RWPE2 (cell line): Measurements from ENCODE around the gene LRRC41.

ENCODE experiments used
- ATAC-seq: fragments of 200-7000 bp; cut with Tn5 transposase; 3 replicates; pipeline ENCODE4 v1.9.1; 2021; ENCODE audit warnings: low read depth
- DNase-seq: peaks from one replicate; pipeline ENCODE4 v3.0.0-alpha.2; 2020; ENCODE audit warnings: low spot score
- H3K27ac ChIP-seq: fragments of 450-650 bp; 2 replicates; pipeline ENCODE4 v1.5.1; 2017; ENCODE audit warnings: mild to moderate bottlenecking; ENCODE audit not compliant: poor library complexity, severe bottlenecking
- H3K27me3 ChIP-seq: fragments of 250-450 bp; sonication (Bioruptor Pico); 2 replicates; pipeline ENCODE4 v1.5.1; 2021; ENCODE audit warnings: mild to moderate bottlenecking, moderate library complexity; ENCODE audit not compliant: insufficient read depth, poor library complexity, severe bottlenecking
- H3K36me3 ChIP-seq: fragments of 250-450 bp; sonication (Bioruptor Pico); 2 replicates; pipeline ENCODE4 v1.5.1; 2020; ENCODE audit warnings: low read depth, mild to moderate bottlenecking, moderate library complexity
- H3K4me1 ChIP-seq: fragments of 250-450 bp; sonication (Bioruptor Pico); 2 replicates; pipeline ENCODE4 v1.5.1; 2021; ENCODE audit warnings: mild to moderate bottlenecking, moderate library complexity; ENCODE audit not compliant: insufficient read depth, poor library complexity, severe bottlenecking
- H3K4me3 ChIP-seq: fragments of 250-450 bp; sonication (Bioruptor Pico); 2 replicates; pipeline ENCODE4 v1.5.1; 2021; ENCODE audit warnings: mild to moderate bottlenecking, moderate library complexity; ENCODE audit not compliant: severe bottlenecking
- H3K9me3 ChIP-seq: fragments of 250-450 bp; sonication (Bioruptor Pico); 2 replicates; pipeline ENCODE4 v1.5.1; 2021; ENCODE audit warnings: mild to moderate bottlenecking, moderate library complexity; ENCODE audit not compliant: severe bottlenecking
- CTCF ChIP-seq: fragments of 450-650 bp; IDR thresholded peaks from one replicate; pipeline ENCODE4 v1.5.1; 2017; ENCODE audit warnings: mild to moderate bottlenecking, moderate library complexity; ENCODE audit not compliant: poor library complexity, severe bottlenecking

Gene LRRC41

DNA sequence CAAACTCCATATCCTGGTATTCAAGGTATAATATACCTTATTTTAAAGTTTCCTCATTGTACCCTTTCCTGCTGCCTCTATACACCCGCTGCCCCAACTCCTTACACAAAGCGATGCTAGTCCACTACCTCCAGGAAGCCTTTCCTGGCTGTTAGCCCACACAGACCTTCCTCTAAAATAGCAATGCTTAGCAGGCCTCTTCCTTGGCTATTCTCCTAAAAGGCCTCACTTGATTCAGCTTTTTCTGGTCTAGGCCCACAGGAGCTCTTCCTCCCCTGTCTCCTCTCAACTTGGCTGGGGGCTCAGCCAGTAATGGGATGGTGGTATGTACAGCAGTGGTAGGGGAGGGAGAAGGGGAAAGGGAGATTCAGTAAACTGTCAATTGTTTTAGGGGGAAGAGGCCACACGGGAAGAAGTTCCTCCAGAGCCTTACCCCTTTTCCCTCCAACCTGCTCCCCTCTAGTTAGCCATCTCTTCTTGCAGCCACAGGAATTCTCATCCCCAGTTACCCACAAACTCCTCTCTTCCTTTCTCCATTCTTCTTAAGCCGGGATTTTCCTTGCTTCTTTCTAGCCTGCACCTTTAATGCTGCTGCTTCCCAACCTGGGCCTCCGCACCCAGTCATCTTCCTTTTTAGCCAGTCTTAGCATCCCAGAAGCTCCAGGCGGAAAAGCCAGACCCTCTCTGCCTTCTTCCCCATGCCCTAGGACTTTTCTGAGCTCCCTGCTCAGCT lies 2.6 kb downstream of the LRRC41 start:
- no peak for TF ChIP-seq CTCF
- peak overlapping the region; percentile 58 for H3K4me3 ChIP-seq

GRCh38 chr1:46298387-46298786 lies 5.0 kb downstream of the LRRC41 start:
- no peak overlapping the region for H3K4me3 ChIP-seq
- H3K4me1 ChIP-seq, result no peaks in the 10 kb centered on the region
- H3K27me3 ChIP-seq, result no peaks in the 10 kb centered on the region
- H3K36me3 ChIP-seq, result peaks cover 48% of the 10 kb centered on the region
- H3K27ac ChIP-seq, result no peak overlapping the region
- no peaks in the 10 kb centered on the region for H3K9me3 ChIP-seq
- TF ChIP-seq CTCF, result no peak
- ATAC-seq, result no peak
- DNase-seq, result no peak

More for the DNA sequence above, 2.6 kb downstream of the LRRC41 start:
- Histone ChIP-seq H3K4me1 (peaks cover 3% of the 10 kb centered on the region), H3K27ac (peak overlapping the region; percentile 80), H3K27me3 (no peaks in the 10 kb centered on the region), H3K9me3 (no peaks in the 10 kb centered on the region), H3K36me3 (peaks cover 36% of the 10 kb centered on the region)
- ATAC-seq (peak; percentile 2; the same call in 1 of the 3 replicates), DNase-seq (no peak)

DNA sequence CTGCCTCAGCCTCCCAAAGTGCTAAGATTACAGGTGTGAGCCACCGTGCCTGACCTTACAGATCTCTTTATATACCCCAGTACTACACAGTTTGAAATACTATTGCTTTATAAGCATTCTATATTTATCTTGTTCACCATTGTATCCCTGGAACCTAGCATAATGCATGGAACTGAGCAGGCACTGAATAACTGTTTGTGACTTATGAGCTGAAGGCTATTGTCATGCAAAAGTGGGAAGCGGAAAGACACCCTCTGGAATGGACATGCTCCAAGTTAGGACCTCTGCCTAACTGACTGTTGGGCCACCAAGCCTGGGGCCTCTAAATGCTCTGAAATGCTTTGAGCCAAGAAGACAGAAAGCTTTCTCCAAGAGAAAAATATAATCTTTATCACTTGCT lies 8.1 kb downstream of the LRRC41 start:
- Histone ChIP-seq H3K27ac (no peak overlapping the region), H3K36me3 (peaks cover 56% of the 10 kb centered on the region), H3K4me1 (no peaks in the 10 kb centered on the region), H3K4me3 (no peak overlapping the region), H3K27me3 (no peaks in the 10 kb centered on the region), H3K9me3 (no peaks in the 10 kb centered on the region)
- no peak for DNase-seq
- ATAC-seq, result no peak
- no peak for TF ChIP-seq CTCF

DNA sequence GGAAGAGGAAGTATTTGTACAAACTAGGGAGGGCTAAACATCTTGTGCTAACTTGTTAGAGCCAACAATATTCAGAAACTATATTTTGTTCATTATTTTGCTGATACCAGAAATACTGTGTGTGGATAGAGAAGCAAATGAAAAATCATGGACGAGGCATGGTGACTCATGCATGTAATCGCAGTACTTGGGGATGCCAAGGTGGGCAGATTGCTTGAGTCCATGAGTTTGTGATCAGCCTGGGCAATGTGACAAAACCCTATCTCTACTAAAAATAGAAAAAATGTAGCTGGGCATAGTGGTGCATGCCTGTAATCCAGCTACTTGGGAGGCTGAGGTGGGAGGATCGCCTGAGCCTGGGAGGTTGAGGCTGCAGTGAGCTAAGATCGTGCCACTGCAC lies 13.4 kb downstream of the LRRC41 start:
- DNase-seq (no peak), ATAC-seq (no peak)
- no peak for TF ChIP-seq CTCF
- H3K4me1 ChIP-seq, result peaks cover 11% of the 10 kb centered on the region
- no peaks in the 10 kb centered on the region for H3K27me3 ChIP-seq
- H3K9me3 ChIP-seq, result no peaks in the 10 kb centered on the region
- no peak overlapping the region for H3K4me3 ChIP-seq
- peak overlapping the region; percentile 64 for H3K27ac ChIP-seq
- peaks cover 60% of the 10 kb centered on the region for H3K36me3 ChIP-seq

- H3K27me3 ChIP-seq, result no peaks in the 10 kb centered on the region
- peaks cover 59% of the 10 kb centered on the region for H3K36me3 ChIP-seq
- peaks cover 11% of the 10 kb centered on the region for H3K4me1 ChIP-seq
- no peak overlapping the region for H3K4me3 ChIP-seq
- no peak for TF ChIP-seq CTCF
- H3K9me3 ChIP-seq, result no peaks in the 10 kb centered on the region
- peak overlapping the region; percentile 64 for H3K27ac ChIP-seq
- ATAC-seq (no peak), DNase-seq (no peak)
Observed at GRCh38 chr1:46289134-46289494, 14.3 kb downstream of the LRRC41 start.
